Measurements from ENCODE around the gene CTU2.

DNA sequence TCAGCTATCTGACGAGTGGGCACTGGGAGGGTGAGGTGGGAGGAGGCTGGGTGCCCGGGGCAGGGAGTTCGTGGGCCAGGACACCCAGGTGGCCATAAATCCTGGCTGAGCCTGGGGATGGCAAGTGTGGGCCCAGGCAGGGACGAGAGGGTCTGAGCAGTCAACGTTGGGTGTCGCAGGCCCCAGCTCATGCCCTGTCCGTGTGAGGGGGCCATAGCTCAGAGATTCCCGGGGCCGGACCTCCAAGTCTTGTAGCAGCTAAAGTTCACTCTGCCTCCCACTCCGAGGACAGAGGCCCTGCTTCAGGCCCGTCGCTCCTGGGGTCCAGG lies 34.4 kb downstream of the CTU2 start:
- no peak for TF ChIP-seq TAF1 (IDR thresholded peaks at IDR 0.05; ENCODE audit: low read depth)
- TF ChIP-seq ZBTB7A (IDR thresholded peaks at IDR 0.05; ENCODE audit: low read depth), result no peak
- no peak for TF ChIP-seq TEAD4 (IDR thresholded peaks at IDR 0.05)
- TF ChIP-seq RAD21 (IDR thresholded peaks at IDR 0.05; ENCODE audit: low read depth), result no peak
- no peak for TF ChIP-seq YY1 (IDR thresholded peaks at IDR 0.05; ENCODE audit: low read depth)
- TF ChIP-seq EP300 (IDR thresholded peaks at IDR 0.05; ENCODE audit: borderline replicate concordance), result no peak
- no peak for TF ChIP-seq MAX (IDR thresholded peaks at IDR 0.05)
- TF ChIP-seq TCF12 (IDR thresholded peaks at IDR 0.05; ENCODE audit: low read depth), result no peak
- TF ChIP-seq CREB1 (IDR thresholded peaks at IDR 0.05; ENCODE audit: low read depth), result no peak

All from Ishikawa (cell line).